HepG2 (cell line): ENCODE results near the gene KRTCAP2. TPM values are rescaled to one million over a fixed set of nuclear protein-coding genes. Genes with fewer than 3 reads are reported as not detected.

ENCODE experiments used
- ARNT ChIP-seq: fragments of 450-650 bp; IDR thresholded peaks from 2 replicates; pipeline ENCODE4 v1.6.1; 2017
- CBFB ChIP-seq: sonication (generic); formaldehyde crosslinking; IDR thresholded peaks from 2 replicates; pipeline ENCODE4 v1.4.0; 2020; ENCODE audit warnings: missing genetic modification reagents
- CHD2 ChIP-seq: IDR thresholded peaks from 2 replicates; pipeline ENCODE4 v1.6.1; 2011; ENCODE audit warnings: low read depth, low read length, improper control_type of control experiment
- ERF ChIP-seq: IDR thresholded peaks from 2 replicates; pipeline ENCODE4 v1.6.1; 2018; ENCODE audit warnings: missing biosample characterization, missing genetic modification reagents
- FIP1L1 ChIP-seq: fragments of 200-400 bp; formaldehyde crosslinking; IDR thresholded peaks from 2 replicates; pipeline ENCODE4 v1.6.1; 2018; ENCODE audit warnings: low read depth, mild to moderate bottlenecking, low read length, moderate library complexity, borderline replicate concordance; ENCODE audit not compliant: insufficient read depth
- NCOA2 ChIP-seq: sonication (generic); formaldehyde crosslinking; IDR thresholded peaks from 2 replicates; pipeline ENCODE4 v1.8.0; 2022; ENCODE audit warnings: inconsistent platforms
- PCBP2 ChIP-seq: fragments of 200-400 bp; formaldehyde crosslinking; optimal IDR thresholded peaks from 2 replicates; pipeline ENCODE3; 2018; ENCODE audit warnings: low read length, low read depth; ENCODE audit not compliant: poor library complexity, severe bottlenecking
- ZFP36L2 ChIP-seq: sonication (generic); formaldehyde crosslinking; IDR thresholded peaks from 2 replicates; pipeline ENCODE4 v1.4.0; 2020; ENCODE audit warnings: missing genetic modification reagents
- ZKSCAN1 ChIP-seq: fragments of 150-350 bp; IDR thresholded peaks from 2 replicates; pipeline ENCODE4 v1.6.1; 2014; ENCODE audit warnings: low read length
- ZMAT3 ChIP-seq: sonication (generic); formaldehyde crosslinking; conservative IDR thresholded peaks from 2 replicates; pipeline ENCODE4 v1.7.0; 2021; ENCODE audit warnings: missing genetic modification reagents
- ZNF253 ChIP-seq: sonication (generic); formaldehyde crosslinking; IDR thresholded peaks from 2 replicates; pipeline ENCODE4 v1.8.0; 2022; ENCODE audit warnings: mild to moderate bottlenecking, missing genetic modification reagents, borderline replicate concordance
- ZNF34 ChIP-seq: sonication (generic); formaldehyde crosslinking; IDR thresholded peaks from 2 replicates; pipeline ENCODE4 v1.4.0; 2020; ENCODE audit warnings: mild to moderate bottlenecking, missing genetic modification reagents, borderline replicate concordance
- ZNF546 ChIP-seq: sonication (generic); formaldehyde crosslinking; conservative IDR thresholded peaks from 2 replicates; pipeline ENCODE4 v1.8.1; 2023; ENCODE audit warnings: mild to moderate bottlenecking, missing genetic modification reagents
- ZNF550 ChIP-seq: sonication (generic); formaldehyde crosslinking; IDR thresholded peaks from 2 replicates; pipeline ENCODE4 v1.4.0; 2020; ENCODE audit warnings: mild to moderate bottlenecking, missing genetic modification reagents, borderline replicate concordance
- ZNF572 ChIP-seq: sonication (generic); formaldehyde crosslinking; IDR thresholded peaks from 2 replicates; pipeline ENCODE4 v1.5.1; 2020; ENCODE audit warnings: mild to moderate bottlenecking, missing genetic modification reagents
- ZNF670 ChIP-seq: sonication (generic); formaldehyde crosslinking; IDR thresholded peaks from 2 replicates; pipeline ENCODE4 v1.8.0; 2022; ENCODE audit warnings: mild to moderate bottlenecking, missing genetic modification reagents, borderline replicate concordance
- ZNF773 ChIP-seq: sonication (generic); formaldehyde crosslinking; IDR thresholded peaks from 2 replicates; pipeline ENCODE4 v1.4.0; 2020; ENCODE audit warnings: missing genetic modification reagents, borderline replicate concordance
- polyA plus RNA-seq, 8 experiments: library from polyadenylated mRNA; depleted of rRNA in 3 of 8; stranded (reverse) in 7 of 8; unstranded in 1 of 8; fragments of >200 nt; fragmentation: Illumina TruSeq in 4 of 8; extraction: Trizol in 4 of 8; gene quantifications; 2 replicates each; pipeline versions ENCODE4 v1.2.1 to v1.2.3, GENCODE V29; 2011 to 2016; ENCODE audit warnings: low read depth in 4 of 8, missing spikeins in 1 of 8, mixed read lengths in 1 of 8; ENCODE audit not compliant: insufficient read depth in 1 of 8
- total RNA-seq, 5 experiments: library from RNA; depleted of rRNA; stranded (reverse); fragments of >200 nt; fragmentation: Illumina TruSeq; extraction: Trizol; gene quantifications; 2 replicates each; pipeline ENCODE4 v1.2.3, GENCODE V29; 2016; ENCODE audit warnings: low read depth in 1 of 5
- TF ChIP-seq, protein P1 (sequence below): sonication (generic); formaldehyde crosslinking; IDR thresholded peaks from 2 replicates; pipeline ENCODE4 v1.4.0; 2020; ENCODE audit warnings: mild to moderate bottlenecking, missing genetic modification reagents
- TF ChIP-seq, protein P2 (sequence below): sonication (generic); formaldehyde crosslinking; IDR thresholded peaks from 2 replicates; pipeline ENCODE4 v1.4.0; 2020; ENCODE audit warnings: missing genetic modification reagents
- TF ChIP-seq, protein P3 (sequence below): sonication (generic); formaldehyde crosslinking; IDR thresholded peaks from 2 replicates; pipeline ENCODE4 v1.8.0; 2022; ENCODE audit warnings: missing genetic modification reagents, mild to moderate bottlenecking, borderline replicate concordance
- TF ChIP-seq, protein P4 (sequence below): sonication (generic); formaldehyde crosslinking; IDR thresholded peaks from 2 replicates; pipeline ENCODE4 v1.8.0; 2022; ENCODE audit warnings: mild to moderate bottlenecking, missing genetic modification reagents, moderate library complexity

KRTCAP2 gene
- total and polyA plus RNA-seq, 2 of the 13 experiments (the other 11 are each of a cell fraction or from before 2014, with no cell fraction given), result 77.3 to 79.4 TPM

DNA sequence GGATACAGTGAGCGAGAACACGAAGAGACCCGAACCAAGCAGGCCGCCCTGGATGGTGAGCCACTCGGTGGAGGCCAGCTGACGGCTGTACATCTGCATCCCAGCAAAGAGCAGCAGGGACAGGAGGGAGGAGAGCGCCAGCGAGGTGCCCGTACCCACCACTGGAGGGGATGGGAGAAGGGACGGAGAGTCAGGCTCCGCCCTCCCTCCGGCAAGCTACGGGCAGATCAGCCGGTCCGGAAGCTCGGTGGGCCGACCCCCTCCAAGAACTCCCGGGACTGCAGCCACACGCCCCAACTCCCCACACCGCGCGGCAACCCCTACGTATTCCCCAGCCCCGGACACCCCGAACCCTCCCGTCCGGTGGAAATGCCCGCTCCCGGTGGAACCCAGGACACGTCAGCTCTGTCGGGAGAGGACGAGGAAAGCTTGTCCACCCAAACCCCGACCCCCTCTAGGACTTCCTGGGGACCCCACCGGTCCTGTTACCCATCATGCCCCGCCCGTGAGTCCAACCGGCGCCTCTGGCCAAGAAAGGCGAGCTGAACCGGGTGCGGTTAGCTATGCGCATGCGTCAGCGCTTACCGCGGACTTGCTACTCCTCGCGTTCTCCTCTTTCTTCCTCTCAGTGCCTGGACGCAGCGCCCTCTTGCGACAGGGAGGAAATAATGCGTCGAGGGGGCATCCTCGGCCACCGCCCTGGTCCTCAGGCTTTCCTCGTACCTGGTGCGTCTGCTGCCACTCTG, at the start of gene KRTCAP2 (continued):
- TF ChIP-seq, protein P1, sequence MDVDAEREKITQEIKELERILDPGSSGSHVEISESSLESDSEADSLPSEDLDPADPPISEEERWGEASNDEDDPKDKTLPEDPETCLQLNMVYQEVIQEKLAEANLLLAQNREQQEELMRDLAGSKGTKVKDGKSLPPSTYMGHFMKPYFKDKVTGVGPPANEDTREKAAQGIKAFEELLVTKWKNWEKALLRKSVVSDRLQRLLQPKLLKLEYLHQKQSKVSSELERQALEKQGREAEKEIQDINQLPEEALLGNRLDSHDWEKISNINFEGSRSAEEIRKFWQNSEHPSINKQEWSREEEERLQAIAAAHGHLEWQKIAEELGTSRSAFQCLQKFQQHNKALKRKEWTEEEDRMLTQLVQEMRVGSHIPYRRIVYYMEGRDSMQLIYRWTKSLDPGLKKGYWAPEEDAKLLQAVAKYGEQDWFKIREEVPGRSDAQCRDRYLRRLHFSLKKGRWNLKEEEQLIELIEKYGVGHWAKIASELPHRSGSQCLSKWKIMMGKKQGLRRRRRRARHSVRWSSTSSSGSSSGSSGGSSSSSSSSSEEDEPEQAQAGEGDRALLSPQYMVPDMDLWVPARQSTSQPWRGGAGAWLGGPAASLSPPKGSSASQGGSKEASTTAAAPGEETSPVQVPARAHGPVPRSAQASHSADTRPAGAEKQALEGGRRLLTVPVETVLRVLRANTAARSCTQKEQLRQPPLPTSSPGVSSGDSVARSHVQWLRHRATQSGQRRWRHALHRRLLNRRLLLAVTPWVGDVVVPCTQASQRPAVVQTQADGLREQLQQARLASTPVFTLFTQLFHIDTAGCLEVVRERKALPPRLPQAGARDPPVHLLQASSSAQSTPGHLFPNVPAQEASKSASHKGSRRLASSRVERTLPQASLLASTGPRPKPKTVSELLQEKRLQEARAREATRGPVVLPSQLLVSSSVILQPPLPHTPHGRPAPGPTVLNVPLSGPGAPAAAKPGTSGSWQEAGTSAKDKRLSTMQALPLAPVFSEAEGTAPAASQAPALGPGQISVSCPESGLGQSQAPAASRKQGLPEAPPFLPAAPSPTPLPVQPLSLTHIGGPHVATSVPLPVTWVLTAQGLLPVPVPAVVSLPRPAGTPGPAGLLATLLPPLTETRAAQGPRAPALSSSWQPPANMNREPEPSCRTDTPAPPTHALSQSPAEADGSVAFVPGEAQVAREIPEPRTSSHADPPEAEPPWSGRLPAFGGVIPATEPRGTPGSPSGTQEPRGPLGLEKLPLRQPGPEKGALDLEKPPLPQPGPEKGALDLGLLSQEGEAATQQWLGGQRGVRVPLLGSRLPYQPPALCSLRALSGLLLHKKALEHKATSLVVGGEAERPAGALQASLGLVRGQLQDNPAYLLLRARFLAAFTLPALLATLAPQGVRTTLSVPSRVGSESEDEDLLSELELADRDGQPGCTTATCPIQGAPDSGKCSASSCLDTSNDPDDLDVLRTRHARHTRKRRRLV, result peak; percentile 24; the same call in 1 of the 2 replicates
- TF ChIP-seq, protein P2, sequence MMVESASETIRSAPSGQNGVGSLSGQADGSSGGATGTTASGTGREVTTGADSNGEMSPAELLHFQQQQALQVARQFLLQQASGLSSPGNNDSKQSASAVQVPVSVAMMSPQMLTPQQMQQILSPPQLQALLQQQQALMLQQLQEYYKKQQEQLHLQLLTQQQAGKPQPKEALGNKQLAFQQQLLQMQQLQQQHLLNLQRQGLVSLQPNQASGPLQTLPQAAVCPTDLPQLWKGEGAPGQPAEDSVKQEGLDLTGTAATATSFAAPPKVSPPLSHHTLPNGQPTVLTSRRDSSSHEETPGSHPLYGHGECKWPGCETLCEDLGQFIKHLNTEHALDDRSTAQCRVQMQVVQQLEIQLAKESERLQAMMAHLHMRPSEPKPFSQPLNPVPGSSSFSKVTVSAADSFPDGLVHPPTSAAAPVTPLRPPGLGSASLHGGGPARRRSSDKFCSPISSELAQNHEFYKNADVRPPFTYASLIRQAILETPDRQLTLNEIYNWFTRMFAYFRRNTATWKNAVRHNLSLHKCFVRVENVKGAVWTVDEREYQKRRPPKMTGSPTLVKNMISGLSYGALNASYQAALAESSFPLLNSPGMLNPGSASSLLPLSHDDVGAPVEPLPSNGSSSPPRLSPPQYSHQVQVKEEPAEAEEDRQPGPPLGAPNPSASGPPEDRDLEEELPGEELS (CRISPR knock-in tag), result peak; percentile 68; the same call in 1 of the 2 replicates
- peak; percentile 73 for TF ChIP-seq ERF (CRISPR knock-in tag)
- no peak for TF ChIP-seq FIP1L1
- TF ChIP-seq CBFB, result peak; percentile 60; the same call in 1 of the 2 replicates
- TF ChIP-seq ZNF253, result 0 out of 2 replicates have a peak, but pooled peaks have one; percentile 45
- no peak for TF ChIP-seq PCBP2
- TF ChIP-seq ZNF34, result no peak
- TF ChIP-seq ZNF546 (CRISPR knock-in tag), result 0 out of 2 replicates have a peak, but pooled peaks have one; percentile 32
- no peak for TF ChIP-seq ARNT
- TF ChIP-seq, protein P3, sequence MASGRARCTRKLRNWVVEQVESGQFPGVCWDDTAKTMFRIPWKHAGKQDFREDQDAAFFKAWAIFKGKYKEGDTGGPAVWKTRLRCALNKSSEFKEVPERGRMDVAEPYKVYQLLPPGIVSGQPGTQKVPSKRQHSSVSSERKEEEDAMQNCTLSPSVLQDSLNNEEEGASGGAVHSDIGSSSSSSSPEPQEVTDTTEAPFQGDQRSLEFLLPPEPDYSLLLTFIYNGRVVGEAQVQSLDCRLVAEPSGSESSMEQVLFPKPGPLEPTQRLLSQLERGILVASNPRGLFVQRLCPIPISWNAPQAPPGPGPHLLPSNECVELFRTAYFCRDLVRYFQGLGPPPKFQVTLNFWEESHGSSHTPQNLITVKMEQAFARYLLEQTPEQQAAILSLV (CRISPR knock-in tag), result peak; percentile 70
- TF ChIP-seq ZFP36L2 (CRISPR knock-in tag), result no peak
- TF ChIP-seq ZNF550 (CRISPR knock-in tag), result no peak
- TF ChIP-seq CHD2, result peak; percentile 59; the same call in 1 of the 2 replicates
- 0 out of 2 replicates have a peak, but pooled peaks have one; percentile 18 for TF ChIP-seq ZNF773 (CRISPR knock-in tag)
- peak; percentile 32; the same call in 1 of the 2 replicates for TF ChIP-seq ZMAT3
- no peak for TF ChIP-seq ZKSCAN1
- TF ChIP-seq, protein P4, sequence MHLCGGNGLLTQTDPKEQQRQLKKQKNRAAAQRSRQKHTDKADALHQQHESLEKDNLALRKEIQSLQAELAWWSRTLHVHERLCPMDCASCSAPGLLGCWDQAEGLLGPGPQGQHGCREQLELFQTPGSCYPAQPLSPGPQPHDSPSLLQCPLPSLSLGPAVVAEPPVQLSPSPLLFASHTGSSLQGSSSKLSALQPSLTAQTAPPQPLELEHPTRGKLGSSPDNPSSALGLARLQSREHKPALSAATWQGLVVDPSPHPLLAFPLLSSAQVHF, result no peak
- no peak for TF ChIP-seq ZNF670 (CRISPR knock-in tag)
- peak; percentile 49 for TF ChIP-seq NCOA2 (CRISPR knock-in tag)
- TF ChIP-seq ZNF572, result 0 out of 2 replicates have a peak, but pooled peaks have one; percentile 55
